ENCODE data around the gene CPEB3. TPM values are rescaled to one million over a fixed set of nuclear protein-coding genes. Genes with fewer than 3 reads are reported as not detected.

Gene CPEB3
- total and polyA plus RNA-seq, 4 donors: 1.1 to 5.1 (median 2.8) TPM

DNA sequence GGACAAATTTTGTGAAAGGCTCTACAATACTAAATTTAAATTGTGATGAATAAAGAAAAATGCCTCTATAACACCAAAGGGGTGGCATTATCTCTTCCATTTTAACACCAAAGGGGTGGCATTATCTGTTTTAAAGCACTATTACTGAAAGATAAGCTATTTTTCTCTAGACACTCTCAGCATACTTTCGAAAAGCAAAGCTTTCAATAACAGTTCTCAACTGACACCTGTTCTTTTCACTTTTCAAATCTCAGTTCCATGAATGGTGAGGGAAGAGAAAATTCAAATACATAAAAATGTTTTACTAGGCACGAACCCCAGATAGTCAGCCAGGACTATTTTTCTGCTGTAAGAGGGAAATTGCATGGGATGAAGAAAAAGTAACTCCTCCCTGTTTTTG, 103.8 kb downstream of the CPEB3 start:
- TF ChIP-seq, protein P1, sequence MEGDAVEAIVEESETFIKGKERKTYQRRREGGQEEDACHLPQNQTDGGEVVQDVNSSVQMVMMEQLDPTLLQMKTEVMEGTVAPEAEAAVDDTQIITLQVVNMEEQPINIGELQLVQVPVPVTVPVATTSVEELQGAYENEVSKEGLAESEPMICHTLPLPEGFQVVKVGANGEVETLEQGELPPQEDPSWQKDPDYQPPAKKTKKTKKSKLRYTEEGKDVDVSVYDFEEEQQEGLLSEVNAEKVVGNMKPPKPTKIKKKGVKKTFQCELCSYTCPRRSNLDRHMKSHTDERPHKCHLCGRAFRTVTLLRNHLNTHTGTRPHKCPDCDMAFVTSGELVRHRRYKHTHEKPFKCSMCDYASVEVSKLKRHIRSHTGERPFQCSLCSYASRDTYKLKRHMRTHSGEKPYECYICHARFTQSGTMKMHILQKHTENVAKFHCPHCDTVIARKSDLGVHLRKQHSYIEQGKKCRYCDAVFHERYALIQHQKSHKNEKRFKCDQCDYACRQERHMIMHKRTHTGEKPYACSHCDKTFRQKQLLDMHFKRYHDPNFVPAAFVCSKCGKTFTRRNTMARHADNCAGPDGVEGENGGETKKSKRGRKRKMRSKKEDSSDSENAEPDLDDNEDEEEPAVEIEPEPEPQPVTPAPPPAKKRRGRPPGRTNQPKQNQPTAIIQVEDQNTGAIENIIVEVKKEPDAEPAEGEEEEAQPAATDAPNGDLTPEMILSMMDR (IDR thresholded peaks at IDR 0.05; ENCODE audit: control extremely low read depth, extremely low read depth): no peak
- no peak overlapping the region for H3K27ac ChIP-seq (ENCODE audit: low read depth in 1 of 2, low read length in 1 of 2)
- WGBS, 2 donors: 92% methylated on average over 2 of the region's 2 CpGs

GRCh38 chr10:92184977-92185376, 105.9 kb downstream of the CPEB3 start:
- Histone ChIP-seq H3K27me3 (ENCODE audit: control insufficient read depth in 3 of 3, insufficient read depth in 3 of 3, low read length in 2 of 3) (no peaks in the 10 kb centered on the region), H3K4me1 (ENCODE audit: control insufficient read depth in 5 of 5, insufficient read depth in 5 of 5, low read length in 5 of 5) (peaks cover 0 to 10% (median 0%) of the 10 kb centered on the region in 5 donors), H3K9me3 (ENCODE audit: control insufficient read depth in 4 of 4, insufficient read depth in 3 of 4, low read length in 3 of 4) (no peaks in the 10 kb centered on the region), H3K4me3 (no peak overlapping the region), H3K36me3 (ENCODE audit: control insufficient read depth in 4 of 4, insufficient read depth in 4 of 4, low read length in 4 of 4) (peaks cover 0 to 3% (median 0%) of the 10 kb centered on the region in 4 donors), H3K9ac (ENCODE audit: insufficient read depth in 1 of 2, low read length in 2 of 2) (no peak overlapping the region), H3K27ac (ENCODE audit: low read depth in 1 of 2, low read length in 1 of 2) (peak overlapping the region in 1 of 2 donors; percentile 2)
- ATAC-seq (ENCODE audit: insufficient read depth, low FRiP score): no peak
- no peak for DNase-seq
- TF ChIP-seq, protein P1 (IDR thresholded peaks at IDR 0.05; ENCODE audit: control extremely low read depth, extremely low read depth): no peak
- WGBS, 2 donors: 92% methylated on average over 3 of the region's 3 CpGs

More for the DNA sequence above, 103.8 kb downstream of the CPEB3 start:
- no peak for ATAC-seq (ENCODE audit: insufficient read depth, low FRiP score)
- Histone ChIP-seq H3K36me3 (ENCODE audit: control insufficient read depth in 4 of 4, insufficient read depth in 4 of 4, low read length in 4 of 4) (peaks cover 0 to 2% (median under 1%) of the 10 kb centered on the region in 4 donors), H3K27me3 (ENCODE audit: control insufficient read depth in 3 of 3, insufficient read depth in 3 of 3, low read length in 2 of 3) (no peaks in the 10 kb centered on the region), H3K9me3 (ENCODE audit: control insufficient read depth in 4 of 4, insufficient read depth in 3 of 4, low read length in 3 of 4) (no peaks in the 10 kb centered on the region), H3K4me3 (no peak overlapping the region), H3K4me1 (ENCODE audit: control insufficient read depth in 5 of 5, insufficient read depth in 5 of 5, low read length in 5 of 5) (peaks cover 0 to 1% (median 0%) of the 10 kb centered on the region in 5 donors), H3K9ac (ENCODE audit: insufficient read depth in 1 of 2, low read length in 2 of 2) (no peak overlapping the region)
- DNase-seq: no peak

- Histone ChIP-seq H3K9me3 (ENCODE audit: control insufficient read depth in 4 of 4, insufficient read depth in 3 of 4, low read length in 3 of 4) (no peaks in the 10 kb centered on the region), H3K27ac (ENCODE audit: low read depth in 1 of 2, low read length in 1 of 2) (no peak overlapping the region), H3K27me3 (ENCODE audit: control insufficient read depth in 3 of 3, insufficient read depth in 3 of 3, low read length in 2 of 3) (no peaks in the 10 kb centered on the region), H3K4me1 (ENCODE audit: control insufficient read depth in 5 of 5, insufficient read depth in 5 of 5, low read length in 5 of 5) (peaks cover 0 to 10% (median 0%) of the 10 kb centered on the region in 5 donors), H3K9ac (ENCODE audit: insufficient read depth in 1 of 2, low read length in 2 of 2) (no peak overlapping the region), H3K4me3 (no peak overlapping the region), H3K36me3 (ENCODE audit: control insufficient read depth in 4 of 4, insufficient read depth in 4 of 4, low read length in 4 of 4) (peaks cover 0 to 3% (median 1%) of the 10 kb centered on the region in 4 donors)
- TF ChIP-seq, protein P1 (IDR thresholded peaks at IDR 0.05; ENCODE audit: control extremely low read depth, extremely low read depth): no peak
- DNase-seq (no peak), ATAC-seq (ENCODE audit: insufficient read depth, low FRiP score) (no peak)
- 96% methylated on average over 4 of the region's 4 CpGs for WGBS, 2 donors
Observed at GRCh38 chr10:92183199-92183598, 107.7 kb downstream of the CPEB3 start.

DNA sequence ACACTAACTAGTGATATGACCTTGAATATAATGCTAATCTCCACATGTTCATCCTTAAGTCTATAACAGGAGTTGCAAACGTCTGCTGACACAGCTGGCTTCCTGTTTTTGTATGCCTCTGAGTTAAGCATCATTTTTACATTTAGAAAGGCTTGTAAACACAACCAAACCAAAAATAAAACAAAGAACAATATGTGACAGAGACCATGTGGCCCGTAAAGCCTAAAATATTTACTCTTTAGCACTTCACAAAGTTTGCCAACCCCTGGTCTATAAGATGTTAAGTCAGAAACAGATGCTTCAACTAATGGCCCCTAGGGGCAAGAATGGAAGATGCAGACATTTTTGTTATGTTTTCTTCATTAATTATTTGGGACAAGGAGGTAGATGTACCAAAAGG, 109.3 kb downstream of the CPEB3 start:
- no peak for ATAC-seq (ENCODE audit: insufficient read depth, low FRiP score)
- peaks cover 0 to 10% (median 1%) of the 10 kb centered on the region in 5 donors for H3K4me1 ChIP-seq (ENCODE audit: control insufficient read depth in 5 of 5, insufficient read depth in 5 of 5, low read length in 5 of 5)
- no peak overlapping the region for H3K9ac ChIP-seq (ENCODE audit: insufficient read depth in 1 of 2, low read length in 2 of 2)
- H3K9me3 ChIP-seq (ENCODE audit: control insufficient read depth in 4 of 4, insufficient read depth in 3 of 4, low read length in 3 of 4): no peaks in the 10 kb centered on the region
- H3K4me3 ChIP-seq: no peak overlapping the region
- DNase-seq: peak in 2 of 3 donors; percentile 43 to 51
- WGBS, 2 donors: 32 to 44% methylated on average over 2 of the region's 2 CpGs
- no peaks in the 10 kb centered on the region for H3K27me3 ChIP-seq (ENCODE audit: control insufficient read depth in 3 of 3, insufficient read depth in 3 of 3, low read length in 2 of 3)
- H3K36me3 ChIP-seq (ENCODE audit: control insufficient read depth in 4 of 4, insufficient read depth in 4 of 4, low read length in 4 of 4): peaks cover 0 to 3% (median under 1%) of the 10 kb centered on the region in 4 donors
- no peak overlapping the region for H3K27ac ChIP-seq (ENCODE audit: low read depth in 1 of 2, low read length in 1 of 2)
- TF ChIP-seq, protein P1 (IDR thresholded peaks at IDR 0.05; ENCODE audit: control extremely low read depth, extremely low read depth): no peak
